ENCODE results near the gene SLC35A1.
"Not testable (repeated sequence)": the region's sequence is repeated elsewhere in the genome, so short reads cannot be mapped to it uniquely, and the experiment has no call there.

Gene SLC35A1

GRCh38 chr6:87472525-87473418 is at the start of gene SLC35A1:
Gene SLC35A1, plus strand, starts transcription at chr6:87472974. Its CDS starts 30 bp downstream, at chr6:87473004.
- peak; percentile 85 for DNase-seq

- no peak for DNase-seq
Measured at GRCh38 chr6:87426789-87427188, 46.0 kb upstream of the SLC35A1 start.

- no peak for DNase-seq
Measured at GRCh38 chr6:87430499-87430898, 42.3 kb upstream of the SLC35A1 start.

GRCh38 chr6:87431263-87431662 is 41.5 kb upstream of the SLC35A1 start:
- DNase-seq: no peak

- no peak for DNase-seq
Measured at GRCh38 chr6:87436435-87436834, 36.3 kb upstream of the SLC35A1 start.

GRCh38 chr6:87441711-87442110 is 31.1 kb upstream of the SLC35A1 start:
- DNase-seq: no peak

GRCh38 chr6:87444362-87444761 is 28.4 kb upstream of the SLC35A1 start:
- DNase-seq: no peak

- no peak for DNase-seq
Measured at GRCh38 chr6:87465051-87465450, 7.7 kb upstream of the SLC35A1 start.

- no peak for DNase-seq
Measured at GRCh38 chr6:87473419-87473903, 687 bp downstream of the SLC35A1 start.

GRCh38 chr6:87481931-87482330 is 9.2 kb downstream of the SLC35A1 start:
- DNase-seq: no peak

- no peak for DNase-seq
Measured at GRCh38 chr6:87482366-87482765, 9.6 kb downstream of the SLC35A1 start.

- DNase-seq: no peak
Measured at GRCh38 chr6:87483929-87484328, 11.2 kb downstream of the SLC35A1 start.

- DNase-seq: no peak
Measured at GRCh38 chr6:87484491-87484890, 11.7 kb downstream of the SLC35A1 start.

- no peak for DNase-seq
Measured at GRCh38 chr6:87487555-87487954, 14.8 kb downstream of the SLC35A1 start.

GRCh38 chr6:87489326-87489725 is 16.6 kb downstream of the SLC35A1 start:
- not testable (repeated sequence) for DNase-seq

- no peak for DNase-seq
Measured at GRCh38 chr6:87494761-87495422, 22.1 kb downstream of the SLC35A1 start.

- DNase-seq: no peak
Measured at GRCh38 chr6:87498048-87498447, 25.3 kb downstream of the SLC35A1 start.

GRCh38 chr6:87501809-87502572 is 29.2 kb downstream of the SLC35A1 start:
- DNase-seq: no peak

- no peak for DNase-seq
Measured at GRCh38 chr6:87504441-87504840, 31.7 kb downstream of the SLC35A1 start.

GRCh38 chr6:87514831-87515230 is 42.1 kb downstream of the SLC35A1 start:
- no peak for DNase-seq

GRCh38 chr6:87518453-87518852 is 45.7 kb downstream of the SLC35A1 start:
- no peak for DNase-seq

GRCh38 chr6:87522686-87523085 is 49.9 kb downstream of the SLC35A1 start:
- no peak for DNase-seq

- DNase-seq: no peak
Measured at GRCh38 chr6:87529221-87529620, 56.4 kb downstream of the SLC35A1 start.
